GM23338 (cell line): Measurements from ENCODE around the gene TMEM98. TPM values are rescaled to one million over a fixed set of nuclear protein-coding genes. Genes with fewer than 3 reads are reported as not detected.

Source experiments
- ATAC-seq: fragments of 200-7000 bp; cut with Tn5 transposase; 3 replicates; pipeline ENCODE4 v1.9.1; 2020
- DNase-seq: peaks from one replicate; pipeline ENCODE4 v3.0.0-alpha.2; 2015; ENCODE audit warnings: low spot score
- H2AFZ ChIP-seq: fragments of 200-600 bp; sonication (generic); 2 replicates; pipeline ENCODE4 v1.8.0; 2016; ENCODE audit warnings: antibody characterized with exemption, mild to moderate bottlenecking, moderate library complexity
- H3F3A ChIP-seq: fragments of 200-600 bp; sonication (generic); replicated peaks from 2 replicates; pipeline ENCODE4 v1.8.0; 2017; ENCODE audit warnings: antibody characterized with exemption, mixed run types, low read depth
- H3K27ac ChIP-seq: fragments of 200-600 bp; sonication (generic); 2 replicates; pipeline ENCODE4 v1.6.1; 2016; ENCODE audit warnings: low read depth
- H3K27me3 ChIP-seq: fragments of 200-600 bp; sonication (generic); 2 replicates; pipeline ENCODE4 v1.8.0; 2016; ENCODE audit warnings: mild to moderate bottlenecking, mixed run types, moderate library complexity; ENCODE audit not compliant: insufficient read depth
- H3K36me3 ChIP-seq: fragments of 200-600 bp; sonication (generic); 2 replicates; pipeline ENCODE4 v1.8.0; 2016; ENCODE audit warnings: mild to moderate bottlenecking; ENCODE audit not compliant: insufficient read depth
- H3K4me1 ChIP-seq: fragments of 200-600 bp; sonication (generic); 2 replicates; pipeline ENCODE4 v1.8.0; 2016; ENCODE audit warnings: mild to moderate bottlenecking, moderate library complexity; ENCODE audit not compliant: insufficient read depth
- H3K4me2 ChIP-seq: fragments of 200-600 bp; sonication (generic); 2 replicates; pipeline ENCODE4 v1.7.1; 2017; ENCODE audit warnings: mixed run types
- H3K4me3 ChIP-seq: fragments of 200-600 bp; sonication (generic); 2 replicates; pipeline ENCODE4 v1.6.1; 2016; ENCODE audit warnings: mixed run types
- H3K79me2 ChIP-seq: fragments of 200-600 bp; sonication (generic); replicated peaks from 2 replicates; pipeline ENCODE4 v1.8.0; 2017; ENCODE audit warnings: mild to moderate bottlenecking; ENCODE audit not compliant: insufficient read depth
- H3K9me2 ChIP-seq: fragments of 200-600 bp; sonication (generic); 2 replicates; pipeline ENCODE4 v1.8.0; 2017; ENCODE audit not compliant: insufficient read depth
- H4K20me1 ChIP-seq: fragments of 200-600 bp; sonication (generic); replicated peaks from 2 replicates; pipeline ENCODE4 v1.8.0; 2017; ENCODE audit warnings: mild to moderate bottlenecking; ENCODE audit not compliant: insufficient read depth
- H3K27ac Mint-ChIP-seq: 2 replicates; pipeline ENCODE4 v1.8.0; 2020; ENCODE audit warnings: inconsistent platforms, mild to moderate bottlenecking, moderate library complexity, mixed read lengths
- H3K27me3 Mint-ChIP-seq: 3 replicates; pipeline ENCODE4 v1.8.0; 2022; ENCODE audit warnings: low read depth, mild to moderate bottlenecking, moderate library complexity, mixed read lengths, inconsistent platforms; ENCODE audit not compliant: insufficient read depth, poor library complexity
- H3K36me3 Mint-ChIP-seq: 3 replicates; pipeline ENCODE4 v1.8.0; 2021; ENCODE audit warnings: low read depth, mild to moderate bottlenecking, inconsistent platforms, moderate library complexity, mixed read lengths
- H3K4me1 Mint-ChIP-seq: 3 replicates; pipeline ENCODE4 v1.8.0; 2020; ENCODE audit warnings: mild to moderate bottlenecking, inconsistent platforms, mixed read lengths
- H3K4me3 Mint-ChIP-seq: 3 replicates; pipeline ENCODE4 v1.8.0; 2021; ENCODE audit warnings: moderate library complexity, mild to moderate bottlenecking, inconsistent platforms, mixed read lengths
- H3K9me3 Mint-ChIP-seq: 3 replicates; pipeline ENCODE4 v1.8.0; 2020; ENCODE audit warnings: moderate library complexity, mild to moderate bottlenecking, inconsistent platforms, mixed read lengths
- CREB1 ChIP-seq: fragments of 250-450 bp; sonication (Bioruptor Pico); IDR thresholded peaks from 2 replicates; pipeline ENCODE4 v1.5.0; 2020; ENCODE audit warnings: low read depth, mild to moderate bottlenecking, moderate library complexity
- EZH2 ChIP-seq: fragments of 200-600 bp; sonication (generic); IDR thresholded peaks from one replicate; pipeline ENCODE4 v1.8.0; 2017; ENCODE audit warnings: antibody characterized with exemption, mild to moderate bottlenecking, low read depth; ENCODE audit not compliant: unreplicated experiment
- EZH2phosphoT487 ChIP-seq: fragments of 200-600 bp; sonication (generic); IDR thresholded peaks from one replicate; pipeline ENCODE4 v1.8.1; 2018; ENCODE audit warnings: antibody characterized with exemption; ENCODE audit not compliant: unreplicated experiment
- JUNB ChIP-seq: IDR thresholded peaks from one replicate; pipeline ENCODE4 v1.6.1; 2016; ENCODE audit warnings: antibody characterized with exemption; ENCODE audit not compliant: unreplicated experiment
- NANOG ChIP-seq: IDR thresholded peaks from 2 replicates; pipeline ENCODE4 v1.6.1; 2016; ENCODE audit warnings: antibody characterized with exemption, borderline replicate concordance
- POLR2AphosphoS5 ChIP-seq: IDR thresholded peaks from 2 replicates; pipeline ENCODE4 v1.6.1; 2016; ENCODE audit warnings: antibody characterized with exemption, low read depth
- STAT1 ChIP-seq: IDR thresholded peaks from one replicate; pipeline ENCODE4 v1.6.1; 2016; ENCODE audit warnings: antibody characterized with exemption; ENCODE audit not compliant: unreplicated experiment
- ZNF114 ChIP-seq: fragments of 250-450 bp; sonication (Bioruptor Pico); IDR thresholded peaks from 2 replicates; pipeline ENCODE4 v1.5.0; 2020; ENCODE audit warnings: mild to moderate bottlenecking, moderate library complexity
- ZNF331 ChIP-seq: fragments of 250-450 bp; sonication (Bioruptor Pico); IDR thresholded peaks from 2 replicates; pipeline ENCODE4 v1.5.0; 2020; ENCODE audit warnings: low read depth, mild to moderate bottlenecking, moderate library complexity
- polyA plus RNA-seq: library from polyadenylated mRNA; unstranded; fragments of >200 nt; fragmentation: Nextera tagmentation; extraction: Ambion mirVana; gene quantifications from 2 replicates; pipeline ENCODE4 v1.2.1, GENCODE V29; 2016
- total RNA-seq: library from RNA; depleted of rRNA; stranded (reverse); fragments of >200 nt; shearing (Covaris generic); gene quantifications from 2 replicates; pipeline ENCODE4 v1.2.3, GENCODE V29; 2014
- TF ChIP-seq, protein P1 (sequence below), 2 experiments: fragments of 200-600 bp in 1 of 2; sonication (generic) in 1 of 2; conservative IDR thresholded peaks; 2 replicates each; pipeline versions ENCODE4 v1.5.1 to v1.6.1; 2016 to 2017; ENCODE audit warnings: antibody characterized with exemption in 2 of 2, low read depth in 2 of 2, mild to moderate bottlenecking in 2 of 2, moderate library complexity in 1 of 2
- TF ChIP-seq, protein P2 (sequence below): fragments of 250-450 bp; sonication (Bioruptor Pico); IDR thresholded peaks from 2 replicates; pipeline ENCODE4 v1.5.0; 2020; ENCODE audit warnings: mild to moderate bottlenecking, moderate library complexity
- TF ChIP-seq, protein P3 (sequence below): IDR thresholded peaks from one replicate; pipeline ENCODE4 v1.6.1; 2018; ENCODE audit warnings: antibody characterized with exemption; ENCODE audit not compliant: unreplicated experiment
- TF ChIP-seq, protein P4 (sequence below): IDR thresholded peaks from 2 replicates; pipeline ENCODE4 v1.6.1; 2016; ENCODE audit warnings: antibody characterized with exemption

TMEM98 gene
- total and polyA plus RNA-seq, 2 experiments from 2014 or later = 60.4 to 94.8 TPM

DNA sequence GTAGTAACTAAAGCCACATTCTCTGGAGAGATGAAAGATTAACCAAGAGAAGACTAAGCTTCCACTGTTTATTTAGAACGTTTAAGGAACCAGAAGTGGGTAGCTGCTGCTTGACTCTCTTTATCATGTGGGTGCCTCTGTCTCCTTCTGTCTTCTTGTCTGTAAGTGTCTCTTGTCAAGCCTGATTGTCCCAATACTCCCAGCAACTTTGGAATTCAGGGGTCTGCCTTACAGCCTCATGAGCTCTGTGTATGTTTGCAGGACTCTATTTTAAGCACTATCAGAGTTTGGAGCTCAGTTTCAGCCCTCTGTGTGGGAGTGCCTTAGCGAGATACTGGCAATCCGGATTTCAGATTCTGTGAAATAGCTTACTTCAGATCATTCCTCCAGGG lies 34.4 kb downstream of the TMEM98 start (continued):
- TF ChIP-seq, protein P1, sequence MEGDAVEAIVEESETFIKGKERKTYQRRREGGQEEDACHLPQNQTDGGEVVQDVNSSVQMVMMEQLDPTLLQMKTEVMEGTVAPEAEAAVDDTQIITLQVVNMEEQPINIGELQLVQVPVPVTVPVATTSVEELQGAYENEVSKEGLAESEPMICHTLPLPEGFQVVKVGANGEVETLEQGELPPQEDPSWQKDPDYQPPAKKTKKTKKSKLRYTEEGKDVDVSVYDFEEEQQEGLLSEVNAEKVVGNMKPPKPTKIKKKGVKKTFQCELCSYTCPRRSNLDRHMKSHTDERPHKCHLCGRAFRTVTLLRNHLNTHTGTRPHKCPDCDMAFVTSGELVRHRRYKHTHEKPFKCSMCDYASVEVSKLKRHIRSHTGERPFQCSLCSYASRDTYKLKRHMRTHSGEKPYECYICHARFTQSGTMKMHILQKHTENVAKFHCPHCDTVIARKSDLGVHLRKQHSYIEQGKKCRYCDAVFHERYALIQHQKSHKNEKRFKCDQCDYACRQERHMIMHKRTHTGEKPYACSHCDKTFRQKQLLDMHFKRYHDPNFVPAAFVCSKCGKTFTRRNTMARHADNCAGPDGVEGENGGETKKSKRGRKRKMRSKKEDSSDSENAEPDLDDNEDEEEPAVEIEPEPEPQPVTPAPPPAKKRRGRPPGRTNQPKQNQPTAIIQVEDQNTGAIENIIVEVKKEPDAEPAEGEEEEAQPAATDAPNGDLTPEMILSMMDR (conservative IDR thresholded peaks at IDR 0.05; ENCODE audit: low read depth in 2 of 2) = no peak
- TF ChIP-seq CREB1 (CRISPR knock-in tag) = no peak
- TF ChIP-seq EZH2phosphoT487 = no peak
- TF ChIP-seq POLR2AphosphoS5 = no peak

DNA sequence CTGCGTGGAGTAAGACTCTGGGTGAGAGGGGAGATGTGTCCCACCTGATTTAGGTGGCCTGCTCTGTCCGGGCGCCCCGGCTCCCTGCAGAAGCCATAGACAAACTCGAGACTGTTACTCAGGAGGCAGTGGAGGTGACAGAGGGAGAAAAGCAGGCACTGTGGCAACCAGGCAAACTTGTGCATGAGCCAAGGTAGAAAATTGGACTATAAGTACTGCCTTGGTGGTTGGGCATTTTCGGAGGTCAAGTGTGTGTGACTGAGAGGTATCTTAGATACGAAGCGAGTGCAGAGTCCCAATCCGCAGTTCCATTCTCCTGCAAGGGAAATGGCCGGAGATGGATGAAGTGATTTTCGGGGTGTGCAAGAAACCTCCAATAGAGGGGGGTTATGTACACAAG lies 36.6 kb downstream of the TMEM98 start:
- Mint-ChIP-seq H3K4me3 (no peak overlapping the region), H3K4me1 (no peaks in the 10 kb centered on the region), H3K36me3 (no peaks in the 10 kb centered on the region), H3K27me3 (no peaks in the 10 kb centered on the region), H3K9me3 (peaks cover 4% of the 10 kb centered on the region; the same call in 2 of the 3 replicates), H3K27ac (no peak overlapping the region)
- no peak for DNase-seq
- H4K20me1 ChIP-seq = no peaks in the 10 kb centered on the region
- H2AFZ ChIP-seq = no peak overlapping the region
- no peaks in the 10 kb centered on the region for H3K36me3 ChIP-seq
- no peaks in the 10 kb centered on the region for H3K79me2 ChIP-seq
- no peaks in the 10 kb centered on the region for H3K27me3 ChIP-seq
- H3K4me3 ChIP-seq = no peak overlapping the region
- no peaks in the 10 kb centered on the region for H3F3A ChIP-seq
- H3K4me1 ChIP-seq = no peaks in the 10 kb centered on the region
- H3K27ac ChIP-seq = no peak overlapping the region
- no peaks in the 10 kb centered on the region for H3K9me2 ChIP-seq
- no peak for ATAC-seq
- H3K4me2 ChIP-seq = no peak overlapping the region
- TF ChIP-seq, protein P2, sequence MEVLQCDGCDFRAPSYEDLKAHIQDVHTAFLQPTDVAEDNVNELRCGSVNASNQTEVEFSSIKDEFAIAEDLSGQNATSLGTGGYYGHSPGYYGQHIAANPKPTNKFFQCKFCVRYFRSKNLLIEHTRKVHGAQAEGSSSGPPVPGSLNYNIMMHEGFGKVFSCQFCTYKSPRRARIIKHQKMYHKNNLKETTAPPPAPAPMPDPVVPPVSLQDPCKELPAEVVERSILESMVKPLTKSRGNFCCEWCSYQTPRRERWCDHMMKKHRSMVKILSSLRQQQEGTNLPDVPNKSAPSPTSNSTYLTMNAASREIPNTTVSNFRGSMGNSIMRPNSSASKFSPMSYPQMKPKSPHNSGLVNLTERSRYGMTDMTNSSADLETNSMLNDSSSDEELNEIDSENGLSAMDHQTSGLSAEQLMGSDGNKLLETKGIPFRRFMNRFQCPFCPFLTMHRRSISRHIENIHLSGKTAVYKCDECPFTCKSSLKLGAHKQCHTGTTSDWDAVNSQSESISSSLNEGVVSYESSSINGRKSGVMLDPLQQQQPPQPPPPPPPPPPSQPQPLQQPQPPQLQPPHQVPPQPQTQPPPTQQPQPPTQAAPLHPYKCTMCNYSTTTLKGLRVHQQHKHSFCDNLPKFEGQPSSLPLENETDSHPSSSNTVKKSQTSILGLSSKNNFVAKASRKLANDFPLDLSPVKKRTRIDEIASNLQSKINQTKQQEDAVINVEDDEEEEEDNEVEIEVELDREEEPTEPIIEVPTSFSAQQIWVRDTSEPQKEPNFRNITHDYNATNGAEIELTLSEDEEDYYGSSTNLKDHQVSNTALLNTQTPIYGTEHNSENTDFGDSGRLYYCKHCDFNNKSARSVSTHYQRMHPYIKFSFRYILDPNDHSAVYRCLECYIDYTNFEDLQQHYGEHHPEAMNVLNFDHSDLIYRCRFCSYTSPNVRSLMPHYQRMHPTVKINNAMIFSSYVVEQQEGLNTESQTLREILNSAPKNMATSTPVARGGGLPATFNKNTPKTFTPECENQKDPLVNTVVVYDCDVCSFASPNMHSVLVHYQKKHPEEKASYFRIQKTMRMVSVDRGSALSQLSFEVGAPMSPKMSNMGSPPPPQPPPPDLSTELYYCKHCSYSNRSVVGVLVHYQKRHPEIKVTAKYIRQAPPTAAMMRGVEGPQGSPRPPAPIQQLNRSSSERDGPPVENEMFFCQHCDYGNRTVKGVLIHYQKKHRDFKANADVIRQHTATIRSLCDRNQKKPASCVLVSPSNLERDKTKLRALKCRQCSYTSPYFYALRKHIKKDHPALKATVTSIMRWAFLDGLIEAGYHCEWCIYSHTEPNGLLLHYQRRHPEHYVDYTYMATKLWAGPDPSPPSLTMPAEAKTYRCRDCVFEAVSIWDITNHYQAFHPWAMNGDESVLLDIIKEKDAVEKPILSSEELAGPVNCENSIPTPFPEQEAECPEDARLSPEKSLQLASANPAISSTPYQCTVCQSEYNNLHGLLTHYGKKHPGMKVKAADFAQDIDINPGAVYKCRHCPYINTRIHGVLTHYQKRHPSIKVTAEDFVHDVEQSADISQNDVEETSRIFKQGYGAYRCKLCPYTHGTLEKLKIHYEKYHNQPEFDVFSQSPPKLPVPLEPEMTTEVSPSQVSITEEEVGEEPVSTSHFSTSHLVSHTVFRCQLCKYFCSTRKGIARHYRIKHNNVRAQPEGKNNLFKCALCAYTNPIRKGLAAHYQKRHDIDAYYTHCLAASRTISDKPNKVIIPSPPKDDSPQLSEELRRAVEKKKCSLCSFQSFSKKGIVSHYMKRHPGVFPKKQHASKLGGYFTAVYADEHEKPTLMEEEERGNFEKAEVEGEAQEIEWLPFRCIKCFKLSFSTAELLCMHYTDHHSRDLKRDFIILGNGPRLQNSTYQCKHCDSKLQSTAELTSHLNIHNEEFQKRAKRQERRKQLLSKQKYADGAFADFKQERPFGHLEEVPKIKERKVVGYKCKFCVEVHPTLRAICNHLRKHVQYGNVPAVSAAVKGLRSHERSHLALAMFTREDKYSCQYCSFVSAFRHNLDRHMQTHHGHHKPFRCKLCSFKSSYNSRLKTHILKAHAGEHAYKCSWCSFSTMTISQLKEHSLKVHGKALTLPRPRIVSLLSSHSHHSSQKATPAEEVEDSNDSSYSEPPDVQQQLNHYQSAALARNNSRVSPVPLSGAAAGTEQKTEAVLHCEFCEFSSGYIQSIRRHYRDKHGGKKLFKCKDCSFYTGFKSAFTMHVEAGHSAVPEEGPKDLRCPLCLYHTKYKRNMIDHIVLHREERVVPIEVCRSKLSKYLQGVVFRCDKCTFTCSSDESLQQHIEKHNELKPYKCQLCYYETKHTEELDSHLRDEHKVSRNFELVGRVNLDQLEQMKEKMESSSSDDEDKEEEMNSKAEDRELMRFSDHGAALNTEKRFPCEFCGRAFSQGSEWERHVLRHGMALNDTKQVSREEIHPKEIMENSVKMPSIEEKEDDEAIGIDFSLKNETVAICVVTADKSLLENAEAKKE = no peak
- TF ChIP-seq POLR2AphosphoS5 (no peak), NANOG (no peak), ZNF114 (CRISPR knock-in tag) (no peak), EZH2 (no peak), CREB1 (CRISPR knock-in tag) (no peak), STAT1 (no peak), ZNF331 (CRISPR knock-in tag) (no peak), JUNB (no peak), EZH2phosphoT487 (no peak)
- TF ChIP-seq, protein P3, sequence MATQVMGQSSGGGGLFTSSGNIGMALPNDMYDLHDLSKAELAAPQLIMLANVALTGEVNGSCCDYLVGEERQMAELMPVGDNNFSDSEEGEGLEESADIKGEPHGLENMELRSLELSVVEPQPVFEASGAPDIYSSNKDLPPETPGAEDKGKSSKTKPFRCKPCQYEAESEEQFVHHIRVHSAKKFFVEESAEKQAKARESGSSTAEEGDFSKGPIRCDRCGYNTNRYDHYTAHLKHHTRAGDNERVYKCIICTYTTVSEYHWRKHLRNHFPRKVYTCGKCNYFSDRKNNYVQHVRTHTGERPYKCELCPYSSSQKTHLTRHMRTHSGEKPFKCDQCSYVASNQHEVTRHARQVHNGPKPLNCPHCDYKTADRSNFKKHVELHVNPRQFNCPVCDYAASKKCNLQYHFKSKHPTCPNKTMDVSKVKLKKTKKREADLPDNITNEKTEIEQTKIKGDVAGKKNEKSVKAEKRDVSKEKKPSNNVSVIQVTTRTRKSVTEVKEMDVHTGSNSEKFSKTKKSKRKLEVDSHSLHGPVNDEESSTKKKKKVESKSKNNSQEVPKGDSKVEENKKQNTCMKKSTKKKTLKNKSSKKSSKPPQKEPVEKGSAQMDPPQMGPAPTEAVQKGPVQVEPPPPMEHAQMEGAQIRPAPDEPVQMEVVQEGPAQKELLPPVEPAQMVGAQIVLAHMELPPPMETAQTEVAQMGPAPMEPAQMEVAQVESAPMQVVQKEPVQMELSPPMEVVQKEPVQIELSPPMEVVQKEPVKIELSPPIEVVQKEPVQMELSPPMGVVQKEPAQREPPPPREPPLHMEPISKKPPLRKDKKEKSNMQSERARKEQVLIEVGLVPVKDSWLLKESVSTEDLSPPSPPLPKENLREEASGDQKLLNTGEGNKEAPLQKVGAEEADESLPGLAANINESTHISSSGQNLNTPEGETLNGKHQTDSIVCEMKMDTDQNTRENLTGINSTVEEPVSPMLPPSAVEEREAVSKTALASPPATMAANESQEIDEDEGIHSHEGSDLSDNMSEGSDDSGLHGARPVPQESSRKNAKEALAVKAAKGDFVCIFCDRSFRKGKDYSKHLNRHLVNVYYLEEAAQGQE = no peak
- TF ChIP-seq, protein P4, sequence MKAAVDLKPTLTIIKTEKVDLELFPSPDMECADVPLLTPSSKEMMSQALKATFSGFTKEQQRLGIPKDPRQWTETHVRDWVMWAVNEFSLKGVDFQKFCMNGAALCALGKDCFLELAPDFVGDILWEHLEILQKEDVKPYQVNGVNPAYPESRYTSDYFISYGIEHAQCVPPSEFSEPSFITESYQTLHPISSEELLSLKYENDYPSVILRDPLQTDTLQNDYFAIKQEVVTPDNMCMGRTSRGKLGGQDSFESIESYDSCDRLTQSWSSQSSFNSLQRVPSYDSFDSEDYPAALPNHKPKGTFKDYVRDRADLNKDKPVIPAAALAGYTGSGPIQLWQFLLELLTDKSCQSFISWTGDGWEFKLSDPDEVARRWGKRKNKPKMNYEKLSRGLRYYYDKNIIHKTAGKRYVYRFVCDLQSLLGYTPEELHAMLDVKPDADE = no peak
